Suprapubic skin (tissue), 4 donors: ENCODE data around the gene SLAIN2.

Experiments used
- EP300 ChIP-seq: sonication (generic); formaldehyde crosslinking; IDR thresholded peaks from one replicate; pipeline ENCODE4 v1.6.1; 2017; ENCODE audit warnings: antibody characterized with exemption
- POLR2A ChIP-seq, 2 donors: fragments of 450-650 bp; IDR thresholded peaks; one replicate each; pipeline ENCODE4 v1.6.1; 2017; ENCODE audit warnings: antibody characterized with exemption in 2 of 2, mild to moderate bottlenecking in 2 of 2, moderate library complexity in 2 of 2
- POLR2AphosphoS5 ChIP-seq, 3 donors: sonication (generic); formaldehyde crosslinking; IDR thresholded peaks; one replicate each; pipeline ENCODE4 v1.6.1; 2017; ENCODE audit warnings: antibody characterized with exemption in 3 of 3
- TF ChIP-seq, protein P1 (sequence below), 2 donors: fragments of 200-600 bp in 1 of 2; fragments of 450-650 bp in 1 of 2; sonication (generic) in 1 of 2; IDR thresholded peaks; one replicate each; pipeline ENCODE4 v1.5.1; 2016 to 2019; ENCODE audit warnings: antibody characterized with exemption in 2 of 2, mild to moderate bottlenecking in 1 of 2, moderate library complexity in 1 of 2

DNA sequence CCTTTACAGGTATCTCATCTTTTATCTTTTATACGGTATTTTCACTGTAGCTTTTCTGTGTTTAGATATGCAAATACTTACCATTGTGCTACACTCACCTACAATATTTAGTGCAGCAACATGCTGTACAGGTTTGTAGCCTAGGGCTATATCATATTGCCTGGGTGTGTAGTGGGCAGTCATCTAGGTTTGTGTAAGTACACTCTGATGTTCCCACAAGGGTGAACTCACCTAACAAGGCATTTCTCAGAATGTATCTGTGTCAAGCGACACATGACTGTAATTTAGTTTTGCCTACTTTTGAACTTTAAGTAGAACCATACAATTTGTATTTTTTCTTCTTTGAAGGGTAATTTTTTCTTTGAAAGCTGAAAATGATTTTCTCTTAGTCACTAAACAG is 87.6 kb downstream of the SLAIN2 start:
- TF ChIP-seq EP300 = no peak
- TF ChIP-seq, protein P1, sequence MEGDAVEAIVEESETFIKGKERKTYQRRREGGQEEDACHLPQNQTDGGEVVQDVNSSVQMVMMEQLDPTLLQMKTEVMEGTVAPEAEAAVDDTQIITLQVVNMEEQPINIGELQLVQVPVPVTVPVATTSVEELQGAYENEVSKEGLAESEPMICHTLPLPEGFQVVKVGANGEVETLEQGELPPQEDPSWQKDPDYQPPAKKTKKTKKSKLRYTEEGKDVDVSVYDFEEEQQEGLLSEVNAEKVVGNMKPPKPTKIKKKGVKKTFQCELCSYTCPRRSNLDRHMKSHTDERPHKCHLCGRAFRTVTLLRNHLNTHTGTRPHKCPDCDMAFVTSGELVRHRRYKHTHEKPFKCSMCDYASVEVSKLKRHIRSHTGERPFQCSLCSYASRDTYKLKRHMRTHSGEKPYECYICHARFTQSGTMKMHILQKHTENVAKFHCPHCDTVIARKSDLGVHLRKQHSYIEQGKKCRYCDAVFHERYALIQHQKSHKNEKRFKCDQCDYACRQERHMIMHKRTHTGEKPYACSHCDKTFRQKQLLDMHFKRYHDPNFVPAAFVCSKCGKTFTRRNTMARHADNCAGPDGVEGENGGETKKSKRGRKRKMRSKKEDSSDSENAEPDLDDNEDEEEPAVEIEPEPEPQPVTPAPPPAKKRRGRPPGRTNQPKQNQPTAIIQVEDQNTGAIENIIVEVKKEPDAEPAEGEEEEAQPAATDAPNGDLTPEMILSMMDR (IDR thresholded peaks at IDR 0.05) = no peak
- no peak for TF ChIP-seq POLR2A (IDR thresholded peaks at IDR 0.05)
- TF ChIP-seq POLR2AphosphoS5 (IDR thresholded peaks at IDR 0.05) = no peak
